GM21360 (cell line): ENCODE results near the gene RSAD2.
"Not testable (repeated sequence)": the region's sequence is repeated elsewhere in the genome, so short reads cannot be mapped to it uniquely, and the experiment has no call there.

Experiments used
- ATAC-seq: cut with Tn5 transposase; IDR thresholded peaks from one replicate; pipeline ENCODE4 v1.9.1; 2021; ENCODE audit warnings: mild to moderate bottlenecking, moderate library complexity; ENCODE audit not compliant: unreplicated experiment

The RSAD2 gene

DNA sequence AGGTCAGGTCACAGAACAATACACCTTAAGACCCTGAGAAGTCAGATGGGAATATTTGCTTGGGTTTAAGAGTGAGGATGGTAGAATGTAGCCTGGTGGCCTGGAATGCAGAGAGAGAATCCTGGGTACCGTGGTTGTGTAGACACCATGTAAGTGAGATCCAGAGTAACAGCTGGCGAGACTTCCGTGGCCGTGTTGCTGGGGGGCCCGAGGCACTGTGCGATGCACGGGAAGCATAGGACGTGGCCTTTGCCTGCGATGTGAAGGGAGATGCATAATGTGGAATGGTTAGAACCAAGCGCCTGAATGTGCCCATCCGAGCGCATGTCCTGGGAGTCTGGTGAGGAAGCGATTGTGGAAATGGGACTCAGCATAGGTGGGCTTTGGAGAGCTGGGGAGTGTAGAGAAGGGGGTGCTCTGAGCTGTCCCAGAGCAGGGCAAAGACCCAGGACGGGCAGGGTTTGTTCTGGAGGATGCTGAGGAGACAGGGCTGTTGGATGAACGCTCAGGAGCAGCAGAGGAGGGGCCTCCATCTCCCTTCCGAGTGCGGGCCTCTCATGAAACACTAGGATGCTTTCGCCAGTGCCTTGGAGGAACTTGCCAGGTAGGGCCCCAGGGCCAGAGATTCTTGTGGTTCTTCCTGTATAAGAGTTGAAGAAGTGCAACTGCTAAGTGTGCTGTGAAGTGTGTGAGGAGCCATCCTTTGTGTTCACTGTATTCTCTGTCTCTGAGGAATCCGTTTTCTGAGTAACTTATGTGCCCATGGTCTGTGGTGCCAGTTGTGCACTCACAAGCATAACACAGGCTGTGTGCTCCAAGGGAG is 46.7 kb downstream of the RSAD2 start:
- ATAC-seq = no peak

DNA sequence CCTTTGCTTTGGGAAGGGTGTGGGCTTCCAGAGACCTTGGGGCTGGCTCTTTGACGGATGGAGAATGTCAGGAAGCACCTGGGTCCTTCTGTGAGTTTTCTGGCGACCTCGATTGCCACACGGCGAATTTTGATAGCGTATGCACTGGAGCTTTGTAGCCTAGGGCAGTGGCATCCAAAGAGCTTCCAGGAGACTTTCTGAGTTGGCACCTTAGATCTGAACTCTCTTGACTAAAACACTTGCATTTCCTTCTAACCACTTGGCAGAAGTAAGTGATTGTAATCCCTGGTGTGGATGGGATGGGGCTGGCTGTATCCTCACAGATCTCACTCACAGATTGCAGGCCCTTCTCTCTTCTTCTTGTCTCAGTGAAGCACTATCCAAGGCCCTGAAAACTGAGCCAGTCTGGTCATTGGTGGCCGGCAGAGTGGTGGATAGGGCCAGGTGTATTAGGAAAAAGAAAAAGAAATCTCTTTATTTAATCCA is 47.4 kb downstream of the RSAD2 start:
- no peak for ATAC-seq

DNA sequence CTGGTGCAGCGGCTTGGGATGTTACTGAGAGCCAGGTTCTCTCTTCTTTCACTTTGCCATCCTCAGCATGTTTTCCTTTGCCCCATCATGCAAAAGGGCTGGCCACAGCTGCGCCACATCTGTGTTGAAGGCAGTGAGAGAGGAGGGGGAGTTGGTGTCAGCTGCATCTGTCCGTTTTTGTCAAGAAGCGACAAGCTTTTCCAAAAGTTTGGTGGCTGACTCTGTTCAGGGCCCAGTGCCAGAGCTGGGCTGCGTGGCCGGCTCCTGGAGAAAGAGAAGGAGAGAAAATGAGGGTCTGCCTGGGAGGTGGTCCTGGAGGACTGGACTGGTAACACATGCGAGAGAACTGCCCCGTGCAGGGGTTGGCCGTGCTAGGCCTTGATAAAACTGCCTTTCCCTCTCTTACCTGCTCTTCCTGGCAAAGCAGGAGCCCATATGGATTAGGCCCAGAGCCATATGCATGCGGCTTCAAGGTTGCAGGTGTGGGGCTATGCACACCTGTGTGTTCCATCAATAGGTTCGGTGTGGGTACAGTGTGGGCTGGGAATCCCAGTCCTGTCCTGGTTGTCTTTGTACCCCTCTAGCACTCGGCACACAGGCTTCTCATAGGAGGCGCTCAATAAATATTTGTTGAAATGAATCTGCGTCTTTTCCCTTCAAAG is 48.6 kb downstream of the RSAD2 start:
- ATAC-seq = no peak

DNA sequence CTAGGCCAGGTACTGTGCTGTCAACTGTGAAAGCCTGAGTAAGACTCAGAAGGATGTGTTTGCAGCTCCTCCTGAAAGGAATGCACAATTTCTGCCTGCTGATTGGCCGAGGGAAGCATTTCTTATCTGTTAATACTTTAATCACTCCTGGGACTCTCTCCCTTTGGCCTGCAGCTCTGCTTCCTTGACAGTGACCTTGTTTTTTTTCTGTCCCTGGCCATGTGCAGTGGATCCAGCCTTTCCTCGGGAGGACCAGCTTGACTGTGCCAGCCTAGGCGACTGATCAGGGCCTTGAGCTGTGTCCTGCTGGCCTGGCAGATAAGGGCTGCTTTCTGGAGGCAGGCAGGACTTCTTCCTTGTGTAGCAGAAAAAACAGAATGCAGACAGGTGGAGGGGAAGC is 49.6 kb downstream of the RSAD2 start:
- no peak for ATAC-seq

DNA sequence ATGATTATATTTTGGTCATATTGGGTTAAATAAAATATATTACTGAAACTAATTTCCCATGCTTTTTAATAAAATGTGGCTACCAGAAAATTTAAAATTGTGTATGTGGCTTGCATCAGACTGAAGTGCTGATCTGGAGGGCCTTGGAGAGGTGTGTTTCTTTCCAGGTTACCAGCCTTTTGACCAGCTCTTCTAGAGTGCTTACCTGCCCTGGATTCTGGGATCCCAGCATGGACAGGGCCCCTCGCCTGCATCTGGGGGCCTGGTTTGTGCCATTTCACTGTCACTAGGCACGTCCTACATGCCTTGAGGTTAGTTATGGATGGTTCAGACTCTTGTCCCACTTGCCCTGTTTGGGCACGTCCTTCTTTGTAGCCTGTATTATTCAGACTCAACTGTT is 50.2 kb downstream of the RSAD2 start:
- ATAC-seq = no peak

DNA sequence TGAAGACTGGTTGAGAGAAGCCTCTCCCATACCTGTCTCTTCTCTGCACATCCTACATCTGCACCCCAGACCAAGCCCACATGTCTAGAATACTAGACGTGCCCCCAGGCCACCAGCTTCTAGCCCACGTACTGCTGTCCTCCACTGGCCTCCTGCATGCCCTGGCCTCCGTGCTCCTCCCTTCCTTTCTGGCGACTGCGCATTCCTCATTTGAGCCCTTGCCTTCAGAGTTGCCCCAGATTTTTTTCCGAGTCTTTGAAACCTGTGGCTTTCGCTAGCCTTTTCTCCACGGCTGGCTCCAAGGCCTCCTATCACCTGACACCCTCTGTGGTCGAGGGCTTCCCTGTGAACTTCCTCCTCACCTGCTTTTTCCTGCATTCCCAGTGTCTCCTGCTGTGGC is 50.9 kb downstream of the RSAD2 start:
- no peak for ATAC-seq

DNA sequence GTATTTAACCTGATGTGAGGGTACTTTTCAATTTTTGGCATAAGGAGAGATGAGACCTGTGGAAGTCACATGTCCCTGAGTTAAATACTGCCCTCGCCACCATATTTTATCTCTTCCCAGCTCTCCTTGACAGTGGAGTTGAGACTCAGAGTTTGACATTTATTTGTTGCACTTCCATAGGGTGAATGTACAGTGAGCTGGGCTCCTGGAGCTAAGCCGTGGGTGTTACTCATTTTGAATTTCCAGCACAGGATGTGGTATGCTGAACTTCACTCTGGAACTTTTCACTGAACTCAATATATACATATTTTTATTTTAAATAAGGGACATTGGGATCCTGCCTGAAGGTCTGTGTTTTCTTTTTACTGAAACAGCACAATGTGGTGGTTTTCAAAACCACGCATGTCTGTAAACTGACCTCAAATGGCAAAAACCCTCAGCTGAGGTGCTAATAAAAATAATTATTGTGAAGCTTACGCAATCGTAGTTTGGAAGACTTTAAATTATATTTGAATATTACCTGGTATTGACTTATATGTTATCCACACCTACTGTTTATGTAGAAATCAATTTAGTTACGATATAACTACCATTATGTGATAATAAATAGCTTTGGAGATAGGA is 51.7 kb downstream of the RSAD2 start:
- no peak for ATAC-seq

DNA sequence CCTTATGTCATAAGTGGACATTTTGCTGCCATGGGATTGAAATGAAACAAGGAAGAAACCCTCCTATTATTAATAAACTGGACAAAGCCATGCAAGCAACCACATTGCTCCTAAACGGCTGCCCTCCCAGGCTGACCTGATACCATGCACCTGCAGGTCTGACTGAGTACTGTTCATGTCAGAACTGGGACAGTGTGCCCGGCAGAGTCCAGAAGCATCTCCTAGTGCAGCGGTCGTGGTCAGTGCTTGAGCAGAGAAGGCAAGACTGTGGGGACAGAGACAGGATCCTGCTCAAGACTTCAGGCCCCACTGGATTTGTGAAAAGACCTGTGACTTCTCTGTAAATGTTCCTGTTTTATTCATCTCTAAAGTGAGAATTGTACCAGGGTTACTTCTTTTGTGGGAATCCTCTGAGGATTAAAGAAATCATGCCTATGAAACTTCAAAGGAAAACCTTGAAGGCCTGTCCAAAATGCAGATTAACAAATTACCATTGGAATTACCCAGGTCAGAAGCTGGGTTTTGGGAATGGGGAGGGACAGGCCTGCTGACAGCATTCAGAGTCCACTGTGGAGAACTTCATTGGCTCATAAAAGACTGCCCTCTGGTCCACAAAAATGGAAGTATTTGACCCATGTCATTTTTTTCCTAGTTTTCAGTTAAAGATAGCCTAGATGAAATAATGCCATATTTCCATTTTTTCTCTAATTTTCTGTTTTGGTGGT is 53.5 kb downstream of the RSAD2 start:
- ATAC-seq = no peak

DNA sequence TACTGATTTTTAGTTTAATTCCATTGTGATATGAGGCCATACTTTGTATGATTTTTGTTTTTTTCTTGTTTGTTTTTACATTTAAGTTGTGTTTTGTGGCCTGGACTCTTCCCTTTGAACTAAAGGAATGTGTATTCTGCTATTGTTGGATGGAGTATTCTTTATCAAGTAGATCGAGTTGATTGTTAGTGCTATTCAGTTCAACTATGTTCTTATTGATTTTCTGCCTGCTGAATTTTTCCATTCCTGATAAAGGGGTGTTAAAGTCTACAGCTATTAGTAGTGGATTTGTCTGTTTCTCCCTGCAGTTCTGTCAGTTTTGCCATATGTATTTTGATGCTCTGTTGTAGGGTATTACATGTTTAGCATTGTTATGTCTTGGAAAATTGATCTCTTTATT is 54.2 kb downstream of the RSAD2 start:
- ATAC-seq = no peak

DNA sequence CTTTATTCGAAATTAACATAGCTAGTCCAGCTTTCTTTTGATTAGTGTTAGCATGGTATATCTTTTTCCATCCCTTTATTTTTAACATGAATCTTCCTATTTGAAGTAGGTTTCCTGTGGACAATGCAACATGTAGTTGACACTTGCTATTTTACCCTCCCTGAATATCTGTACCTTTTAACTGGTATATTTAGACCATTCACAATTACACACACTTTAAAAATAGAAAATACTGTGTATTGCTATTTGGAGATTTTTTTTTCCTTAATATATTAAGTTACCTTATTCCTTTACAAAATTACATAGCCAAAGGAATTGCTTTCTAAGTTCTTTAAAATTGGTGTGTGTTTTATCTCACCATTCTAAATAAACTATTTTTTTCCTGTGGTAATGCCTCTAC is 54.6 kb downstream of the RSAD2 start:
- no peak for ATAC-seq

DNA sequence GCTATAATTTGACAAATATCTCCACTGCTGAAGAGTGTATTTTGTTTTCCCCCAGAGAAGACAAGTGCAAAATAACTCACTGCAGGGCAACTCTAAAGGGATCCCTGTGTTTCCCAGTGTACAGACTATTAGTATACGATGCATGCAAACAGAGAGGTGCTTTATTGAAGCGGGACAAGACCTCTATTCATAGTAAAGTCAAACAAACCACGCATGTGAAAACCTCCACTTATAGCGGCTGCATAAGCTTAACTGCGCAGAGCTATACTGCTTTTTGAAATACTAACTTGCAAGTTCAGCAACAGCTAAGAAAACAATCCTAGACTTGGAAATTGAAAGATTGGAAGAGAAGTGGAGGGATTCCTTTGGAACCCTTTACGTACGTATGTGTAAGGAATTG is 55.3 kb downstream of the RSAD2 start:
- ATAC-seq = no peak

DNA sequence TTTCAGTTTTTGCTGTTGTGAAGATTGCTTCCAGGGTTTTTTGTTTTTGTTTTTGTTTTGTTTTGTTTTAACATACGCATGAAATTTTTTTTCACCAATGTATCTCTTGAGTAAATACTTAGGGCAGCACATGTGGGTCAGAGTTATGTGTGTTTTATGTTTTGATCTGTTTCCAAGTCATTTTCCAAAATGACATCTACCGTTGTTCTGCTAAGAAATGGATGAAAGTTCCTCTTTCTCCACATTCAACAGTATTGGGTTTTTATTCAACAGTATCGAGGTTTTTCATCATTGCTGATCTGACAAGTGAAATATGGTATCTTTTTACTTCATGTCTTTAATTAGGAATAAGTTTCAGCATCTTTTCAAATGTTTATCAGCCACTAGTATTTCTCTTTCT is 56.3 kb downstream of the RSAD2 start:
- no peak for ATAC-seq

DNA sequence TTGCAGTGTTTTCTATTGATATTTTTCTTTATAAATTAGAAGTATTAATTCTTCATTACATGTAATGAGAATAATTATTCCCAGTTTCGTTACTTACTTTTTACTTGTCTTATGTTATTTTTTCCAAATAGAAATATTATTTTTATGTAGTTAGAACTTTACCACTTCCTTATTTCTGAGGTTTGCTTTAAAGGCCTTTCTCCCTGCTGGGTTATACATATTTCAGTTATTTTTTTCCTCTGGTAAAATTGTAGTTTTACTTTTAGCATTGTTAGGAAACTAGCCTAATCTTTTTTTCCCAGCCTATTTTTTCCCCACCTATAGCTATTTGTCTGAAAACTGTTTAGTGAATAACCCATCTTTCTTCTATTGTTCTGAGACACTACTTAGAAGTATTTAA is 56.8 kb downstream of the RSAD2 start:
- ATAC-seq = no peak

DNA sequence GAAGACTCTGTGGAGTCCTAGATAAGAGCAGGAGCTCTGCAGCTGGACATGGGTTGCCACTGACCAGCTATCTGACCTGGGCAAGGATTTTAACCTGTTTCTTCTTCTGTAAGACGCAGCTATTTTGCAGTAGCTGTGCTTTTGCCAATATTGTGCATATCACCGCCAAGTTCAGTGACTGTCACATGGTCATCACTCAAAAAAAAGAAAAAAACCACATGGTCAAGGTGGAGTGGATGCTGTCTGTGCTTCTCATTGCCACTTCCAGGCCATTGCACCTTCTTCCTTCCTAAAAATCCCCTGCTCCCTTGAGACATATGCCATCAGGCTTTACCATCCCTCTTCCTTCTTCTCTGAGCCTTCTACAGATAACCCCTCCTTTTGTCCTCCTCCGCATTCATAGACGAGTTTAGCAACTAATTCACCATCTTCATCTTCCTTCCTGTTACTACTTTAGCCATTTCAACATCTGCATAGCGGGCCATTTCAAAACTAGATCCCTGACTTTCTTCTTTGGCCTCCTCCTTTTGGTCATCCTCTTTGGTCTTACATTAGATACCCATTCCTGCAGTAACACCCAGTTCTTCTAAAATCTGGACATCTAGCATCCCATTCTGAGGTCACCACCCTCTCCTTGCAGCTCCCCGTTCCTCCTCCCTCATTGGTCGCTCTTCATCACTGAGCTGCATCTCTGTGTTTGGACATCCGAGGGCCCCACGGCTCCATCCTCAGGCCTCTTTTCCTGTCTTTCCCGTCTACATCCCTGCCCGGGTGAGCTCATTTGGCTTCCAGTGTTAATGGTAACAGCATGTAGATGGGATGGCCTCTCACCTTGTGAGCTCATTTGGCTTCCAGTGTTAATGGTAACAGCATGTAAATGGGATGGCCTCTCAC is 57.4 kb downstream of the RSAD2 start:
- no peak for ATAC-seq

DNA sequence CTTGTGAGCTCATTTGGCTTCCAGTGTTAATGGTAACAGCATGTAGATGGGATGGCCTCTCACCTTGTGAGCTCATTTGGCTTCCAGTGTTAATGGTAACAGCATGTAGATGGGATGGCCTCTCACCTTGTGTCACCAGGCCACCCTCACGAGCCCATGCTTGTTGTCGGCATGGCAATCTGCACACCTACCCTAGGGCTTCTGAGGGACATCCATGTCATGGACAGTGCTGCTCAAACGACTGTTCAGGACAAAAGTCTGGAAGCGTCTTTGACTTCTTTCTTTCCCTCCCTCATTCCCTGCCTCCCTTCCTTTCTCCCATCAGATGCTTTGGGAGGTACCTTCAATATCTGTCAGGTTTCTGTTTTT is 58.1 kb downstream of the RSAD2 start:
- not testable (repeated sequence) for ATAC-seq

DNA sequence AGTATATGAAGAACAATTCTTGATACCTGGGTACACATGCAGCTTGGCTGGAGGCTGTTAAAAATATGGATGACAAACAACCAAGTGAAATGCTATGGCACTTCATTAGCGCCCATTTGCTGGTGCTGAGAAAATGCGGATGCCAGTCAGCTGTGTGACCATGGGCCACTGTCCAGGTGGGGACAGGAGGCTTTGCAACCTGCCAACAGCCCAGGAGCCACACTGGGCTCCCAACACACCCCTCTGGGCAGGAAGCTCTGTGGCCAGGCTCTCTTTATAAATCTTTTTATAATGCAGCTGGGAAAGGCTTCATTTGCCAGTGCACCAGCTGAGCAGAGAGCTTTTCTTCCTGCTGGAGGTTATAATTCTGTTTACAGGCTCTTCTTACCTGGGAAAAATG is 59.6 kb downstream of the RSAD2 start:
- no peak for ATAC-seq

DNA sequence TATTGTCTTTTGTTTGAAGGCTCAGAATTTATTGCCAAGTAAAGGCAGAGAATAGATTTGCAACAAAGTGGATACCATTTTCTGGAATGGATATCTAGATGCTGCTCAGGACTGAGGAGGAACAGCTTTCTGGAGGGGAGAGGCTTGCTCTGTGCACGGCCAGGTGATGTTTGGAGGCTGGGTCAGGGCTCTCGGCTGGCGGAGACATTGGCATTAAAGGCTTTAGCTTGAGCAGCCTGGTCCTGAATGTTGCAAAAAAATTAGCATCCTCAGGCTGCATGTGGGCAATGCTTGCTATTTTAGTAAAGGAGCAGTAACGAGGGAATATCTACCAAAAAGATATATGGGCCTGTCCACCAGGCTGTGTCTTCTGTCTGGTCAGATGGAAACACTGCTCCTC is 60.0 kb downstream of the RSAD2 start:
- no peak for ATAC-seq

DNA sequence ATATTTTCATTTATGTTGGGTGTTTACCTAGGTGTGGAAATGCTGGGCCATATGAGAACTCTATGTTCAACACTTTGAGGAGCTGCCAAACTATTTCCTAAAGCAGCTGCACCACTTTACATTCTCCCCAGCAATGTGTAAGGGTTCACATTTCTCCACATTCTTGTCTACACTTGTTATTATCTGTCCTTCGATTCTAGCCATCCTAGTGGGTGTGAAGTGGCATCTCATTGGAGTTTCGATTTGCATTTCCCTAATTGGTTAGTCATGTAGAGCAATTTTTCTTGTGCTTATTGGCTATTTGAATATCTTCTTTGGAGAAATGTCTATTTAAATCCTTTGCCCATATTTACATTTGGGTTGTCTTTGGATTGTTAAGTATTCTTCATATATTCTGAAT is 61.5 kb downstream of the RSAD2 start:
- no peak for ATAC-seq

DNA sequence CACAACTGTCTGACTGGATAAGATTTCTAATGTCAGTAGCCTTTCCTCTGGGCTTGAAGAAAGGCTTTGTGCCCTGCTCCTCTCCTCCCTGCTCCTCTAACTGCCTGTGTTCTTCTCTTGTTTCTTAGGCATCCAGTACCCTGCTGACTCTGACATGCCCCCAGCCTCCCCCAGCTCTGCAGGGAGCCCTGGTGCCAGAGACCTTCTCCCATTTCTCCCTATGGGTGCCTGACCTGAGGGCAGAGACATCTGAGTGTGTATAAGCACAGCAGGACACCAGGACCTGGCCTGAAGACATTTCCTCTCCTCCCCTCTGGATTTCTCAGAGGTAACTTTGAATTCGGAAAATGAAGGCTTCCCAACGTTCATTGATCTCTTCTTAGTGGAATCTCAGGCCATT is 63.2 kb downstream of the RSAD2 start:
- ATAC-seq = no peak

DNA sequence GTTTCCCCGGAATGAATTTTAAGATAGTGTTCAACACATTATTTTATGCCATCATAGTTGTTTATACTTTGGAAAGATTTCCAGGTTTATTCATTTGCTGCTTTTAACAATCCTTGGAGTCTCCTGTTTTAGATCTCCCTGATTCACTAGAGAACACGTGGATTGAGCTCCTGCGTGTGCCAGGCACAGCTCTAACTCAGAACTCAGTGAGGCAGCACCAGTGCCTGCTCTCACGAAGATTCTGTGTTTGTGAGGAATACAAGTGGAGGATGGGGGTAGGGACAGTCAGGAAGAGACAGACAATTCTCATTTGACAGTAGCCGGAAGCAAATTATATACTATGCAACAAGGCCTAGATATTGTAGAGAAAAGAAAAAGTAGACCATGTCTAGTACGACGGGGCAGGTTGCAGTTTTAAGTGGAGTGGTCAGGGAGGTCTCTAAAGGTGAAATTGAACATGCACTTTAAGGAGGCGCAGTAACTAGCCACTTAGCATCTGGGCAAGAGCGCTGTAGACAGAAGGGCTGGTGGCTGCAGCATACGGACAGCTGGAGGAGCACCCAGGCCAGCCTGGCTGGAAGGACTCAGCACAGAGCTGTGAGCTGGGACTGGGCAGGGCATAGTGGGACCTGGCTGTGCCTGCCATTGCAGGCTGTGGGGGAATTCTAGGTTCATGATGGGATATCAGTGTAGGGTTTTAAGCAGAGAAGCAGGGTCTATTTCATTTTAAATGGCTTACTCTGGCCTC is 63.9 kb downstream of the RSAD2 start:
- ATAC-seq = no peak
